A673 (cell line): ENCODE measurements around the gene RPS6KA1. TPM values are rescaled to one million over a fixed set of nuclear protein-coding genes. Genes with fewer than 3 reads are reported as not detected.
A peak's percentile ranks its signal among the peaks of the same experiment; 100 is the strongest.

Experiments
- Bru-seq: library from RNA; stranded (reverse); fragments of 400-500 nt; gene quantifications from one replicate; lab custom pipeline; 2021; lab: Mats Ljungman, UMichigan
- BruChase-seq, 2 experiments: library from RNA; stranded (reverse); fragments of 400-500 nt; gene quantifications; one replicate each; lab custom pipeline; 2021; lab: Mats Ljungman, UMichigan
- BruUV-seq: library from RNA; stranded (reverse); fragments of 400-500 nt; replicated peaks from 2 replicates; lab custom pipeline; 2021; lab: Mats Ljungman, UMichigan
- CTCF ChIA-PET: fragments of 300-600 bp; sonication (Branson Sonifier 250); formaldehyde crosslinking; loops from one replicate; lab custom pipeline; 2022; ENCODE audit warnings: antibody characterized with exemption; lab: Charles Lee
- POLR2A ChIA-PET: fragments of 300-600 bp; sonication (Branson Sonifier 250); formaldehyde crosslinking; loops from one replicate; lab custom pipeline; 2022; ENCODE audit warnings: antibody characterized with exemption; ENCODE audit not compliant: low non-redundant PET; lab: Charles Lee
- DNase-seq: peaks from one replicate; pipeline ENCODE4 v3.0.0-alpha.2; 2015; ENCODE audit warnings: low spot score
- H3K27ac ChIP-seq: fragments of 200-600 bp; sonication (generic); 2 replicates; pipeline ENCODE4 v1.5.1; 2016; ENCODE audit warnings: mixed run types, low read depth, mild to moderate bottlenecking, mixed read lengths, antibody characterized with exemption, low read length; ENCODE audit not compliant: poor library complexity, severe bottlenecking
- H3K27me3 ChIP-seq: fragments of 200-600 bp; sonication (generic); replicated peaks from 2 replicates; pipeline ENCODE4 v1.6.1; 2017; ENCODE audit warnings: mixed run types, low read depth, mild to moderate bottlenecking, mixed read lengths, antibody characterized with exemption, low read length; ENCODE audit not compliant: insufficient read depth, poor library complexity
- H3K36me3 ChIP-seq: fragments of 200-600 bp; sonication (generic); 2 replicates; pipeline ENCODE4 v1.6.1; 2016; ENCODE audit warnings: mixed run types, mild to moderate bottlenecking, mixed read lengths, antibody characterized with exemption, low read length; ENCODE audit not compliant: insufficient read depth, poor library complexity, severe bottlenecking
- H3K4me1 ChIP-seq: fragments of 200-600 bp; sonication (generic); 2 replicates; pipeline ENCODE4 v1.6.1; 2017; ENCODE audit warnings: mixed run types, mild to moderate bottlenecking, mixed read lengths, antibody characterized with exemption, low read length; ENCODE audit not compliant: insufficient read depth, poor library complexity, severe bottlenecking
- H3K4me3 ChIP-seq: fragments of 200-600 bp; sonication (generic); 2 replicates; pipeline ENCODE4 v1.5.1; 2016; ENCODE audit warnings: low read depth, mixed run types, mild to moderate bottlenecking, mixed read lengths, low read length; ENCODE audit not compliant: poor library complexity, severe bottlenecking
- H3K9me3 ChIP-seq: fragments of 200-600 bp; sonication (generic); 2 replicates; pipeline ENCODE4 v1.6.1; 2016; ENCODE audit warnings: mixed run types, low read depth, mild to moderate bottlenecking, mixed read lengths, antibody characterized with exemption, low read length; ENCODE audit not compliant: poor library complexity, severe bottlenecking
- CTCF ChIP-seq: fragments of 300-800, 200-600 bp; sonication (generic); conservative IDR thresholded peaks from 2 replicates; pipeline ENCODE4 v1.5.1; 2017; ENCODE audit warnings: low read depth, mild to moderate bottlenecking, antibody characterized with exemption, low read length, moderate library complexity, mixed read lengths
- EZH2 ChIP-seq: fragments of 200-600 bp; sonication (generic); IDR thresholded peaks from 2 replicates; pipeline ENCODE4 v1.6.1; 2017; ENCODE audit warnings: borderline replicate concordance, low read depth, mild to moderate bottlenecking, mixed read lengths, antibody characterized with exemption, low read length; ENCODE audit not compliant: poor library complexity, severe bottlenecking
- intact Hi-C: fragments of 100-400 bp; cut with micrococcal nuclease; formaldehyde crosslinking; loops from one replicate; pipeline ENCODE4 v1.10.0; 2022; ENCODE audit not compliant: unreplicated experiment
- long read RNA-seq: library from polyadenylated mRNA; stranded (forward); transcript quantifications from one replicate; pipeline ENCODE4 v2.0.0, GENCODE V29; 2022
- total RNA-seq: library from RNA; stranded (reverse); gene quantifications from 2 replicates; pipeline ENCODE4 v1.2.3, GENCODE V29; 2021

RPS6KA1 gene
- total RNA-seq (6.3 and 8.8 TPM in 2 replicates), Bru-seq, nascent RNA (percentile 32 among the genes with signal in this experiment), BruChase-seq, experiment 1, labeled RNA remaining after a 2-hour chase (percentile 37 among the genes with signal in this experiment), BruChase-seq, experiment 2, labeled RNA remaining after a 6-hour chase (percentile 35 among the genes with signal in this experiment)
- long read RNA-seq, transcript RPS6KA1-204 (22 exons, 3,186 nt) = major isoform, 26 of 28 reads
- long read RNA-seq, partial matches to known transcripts = 2 of 28 reads
- long read RNA-seq, other reads (novel, unspliced or antisense) = 0 of 28 reads

- Histone ChIP-seq H3K4me3 (peak within 1 kb of the TSS; percentile 66), H3K27ac (peak within 1 kb of the TSS; percentile 67), H3K9me3 (no peaks in the 10 kb centered on the region), H3K4me1 (peaks cover 18% of the 10 kb centered on the region), H3K36me3 (no peaks in the 10 kb centered on the region), H3K27me3 (peaks cover 3% of the 10 kb centered on the region)
- no peak for TF ChIP-seq EZH2
- no peak for TF ChIP-seq CTCF
- intact Hi-C loops = no loop called here
- POLR2A ChIA-PET = no interaction called here
- DNase-seq = peak; percentile 71
- BruUV-seq = no TSS peak
- CTCF ChIA-PET = interaction anchor here (1.3 kb wide), 1 partner anchor 9 kb away, joined by 3 read pairs; no protein-coding TSS in a partner anchor
These were observed at the start of gene RPS6KA1 for GRCh38 chr1:26529655-26530409. Gene RPS6KA1, plus strand, starts transcription at chr1:26529761. Its CDS starts 160 bp downstream, at chr1:26529921.

GRCh38 chr1:26482921-26483320 is 46.6 kb upstream of the RPS6KA1 start:
- BruUV-seq = no TSS peak
- no peaks in the 10 kb centered on the region for H3K27me3 ChIP-seq
- no peak for DNase-seq

GRCh38 chr1:26483980-26484379 is 45.6 kb upstream of the RPS6KA1 start:
- H3K27me3 ChIP-seq = no peaks in the 10 kb centered on the region
- no peaks in the 10 kb centered on the region for H3K9me3 ChIP-seq
- no TSS peak for BruUV-seq
- H3K4me3 ChIP-seq = no peak overlapping the region
- no peaks in the 10 kb centered on the region for H3K4me1 ChIP-seq
- ChIA-PET CTCF (no interaction called here), POLR2A (no interaction called here)
- no peak overlapping the region for H3K27ac ChIP-seq
- no peak for DNase-seq
- intact Hi-C loops = no loop called here
- TF ChIP-seq CTCF (no peak), EZH2 (no peak)
- peaks cover 3% of the 10 kb centered on the region for H3K36me3 ChIP-seq

More at GRCh38 chr1:26482921-26483320, 46.6 kb upstream of the RPS6KA1 start:
- CTCF ChIA-PET = no interaction called here
- intact Hi-C loops = no loop called here
- no peak for TF ChIP-seq EZH2
- no peak for TF ChIP-seq CTCF
- H3K36me3 ChIP-seq = peaks cover 8% of the 10 kb centered on the region
- H3K4me1 ChIP-seq = no peaks in the 10 kb centered on the region
- H3K4me3 ChIP-seq = no peak overlapping the region
- POLR2A ChIA-PET = no interaction called here
- H3K9me3 ChIP-seq = no peaks in the 10 kb centered on the region
- no peak overlapping the region for H3K27ac ChIP-seq
